8988T (cell line): ENCODE data around the gene PANK2.
"Not testable (repeated sequence)": the region's sequence is repeated elsewhere in the genome, so short reads cannot be mapped to it uniquely, and the experiment has no call there.

Experiments used
- DNase-seq: peaks from one replicate; pipeline ENCODE4 v3.0.0; 2011

Gene PANK2

GRCh38 chr20:3871550-3872265, 17.5 kb upstream of the PANK2 start:
- DNase-seq, result no peak

DNA sequence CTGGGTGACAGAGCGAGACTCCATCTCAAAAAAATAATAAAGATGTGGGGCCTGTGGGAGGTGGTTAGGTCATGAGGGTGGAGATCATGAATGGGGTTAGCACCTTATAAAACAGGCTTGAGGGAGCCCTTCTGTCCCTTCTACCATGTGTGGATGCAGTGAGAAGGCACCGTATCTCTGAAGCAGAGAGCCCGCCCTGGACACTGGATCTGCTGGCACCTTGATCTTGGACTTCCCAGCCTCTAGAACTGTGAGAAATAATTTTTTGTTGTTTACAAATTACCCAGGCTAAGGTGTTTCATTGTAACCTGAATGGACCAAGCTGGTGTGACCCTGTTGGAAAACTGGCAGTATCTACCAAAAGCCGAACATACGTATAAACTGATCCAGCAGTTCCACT, 15.7 kb upstream of the PANK2 start:
- DNase-seq, result no peak

GRCh38 chr20:3874194-3874844, 14.9 kb upstream of the PANK2 start:
- no peak for DNase-seq

DNA sequence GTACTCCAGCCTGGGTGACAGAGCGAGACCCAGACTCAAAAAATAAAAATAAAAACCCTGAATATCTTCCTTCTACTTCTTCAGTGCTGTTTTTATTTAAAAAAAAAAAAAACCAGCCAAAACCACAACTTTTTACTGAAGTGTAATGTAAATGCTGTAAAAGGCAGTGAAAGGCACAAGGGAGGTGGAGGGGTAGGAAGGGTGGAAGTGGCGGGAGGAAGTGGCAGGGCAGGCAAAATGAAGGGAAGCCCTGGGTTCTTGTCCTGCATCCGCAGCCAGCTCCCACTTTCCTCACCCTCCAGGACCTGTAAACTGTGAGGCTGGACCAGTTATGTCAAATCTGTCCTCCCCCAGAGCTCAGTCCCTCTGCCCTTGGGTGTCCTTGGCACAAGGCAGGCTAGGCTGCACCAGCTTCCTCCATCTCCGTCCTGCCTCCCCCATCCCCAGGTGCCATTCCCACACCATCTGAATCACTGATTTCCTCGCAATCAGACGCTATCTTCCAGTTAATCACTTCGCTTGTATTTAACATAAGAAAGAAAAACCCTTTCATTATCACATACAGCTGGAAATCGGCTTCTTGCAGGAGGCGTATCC, 13.7 kb upstream of the PANK2 start:
- no peak for DNase-seq

DNA sequence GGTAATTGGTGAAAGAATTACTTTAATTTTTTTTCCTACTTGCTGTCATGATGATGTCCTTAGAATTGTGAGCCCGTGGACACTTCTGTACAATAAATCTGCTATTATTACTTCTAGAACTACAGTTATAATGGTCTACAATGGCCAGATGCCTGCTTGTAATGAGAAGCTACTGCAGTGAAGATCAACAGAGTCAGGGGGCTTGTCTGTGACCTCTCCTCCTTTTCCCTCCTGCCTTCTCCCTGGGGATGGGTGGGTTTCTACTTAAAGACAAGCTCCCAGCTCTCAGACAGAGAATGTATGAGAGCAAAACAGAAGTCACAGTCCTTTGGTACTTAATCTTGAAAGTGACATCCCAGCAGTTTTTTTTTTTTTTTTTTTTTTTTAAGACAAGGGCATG, 13.2 kb upstream of the PANK2 start:
- DNase-seq, result no peak

- no peak for DNase-seq
These were observed 12.5 kb upstream of the PANK2 start for GRCh38 chr20:3876676-3877075.

GRCh38 chr20:3878921-3879274, 10.3 kb upstream of the PANK2 start:
- not testable (repeated sequence) for DNase-seq

- no peak for DNase-seq
These were observed 3.5 kb upstream of the PANK2 start for GRCh38 chr20:3885715-3886114.

- DNase-seq, result no peak
These were observed 1.1 kb upstream of the PANK2 start for GRCh38 chr20:3887876-3888620.

- DNase-seq, result no peak
These were observed 556 bp downstream of the PANK2 start for GRCh38 chr20:3889489-3890397.

DNA sequence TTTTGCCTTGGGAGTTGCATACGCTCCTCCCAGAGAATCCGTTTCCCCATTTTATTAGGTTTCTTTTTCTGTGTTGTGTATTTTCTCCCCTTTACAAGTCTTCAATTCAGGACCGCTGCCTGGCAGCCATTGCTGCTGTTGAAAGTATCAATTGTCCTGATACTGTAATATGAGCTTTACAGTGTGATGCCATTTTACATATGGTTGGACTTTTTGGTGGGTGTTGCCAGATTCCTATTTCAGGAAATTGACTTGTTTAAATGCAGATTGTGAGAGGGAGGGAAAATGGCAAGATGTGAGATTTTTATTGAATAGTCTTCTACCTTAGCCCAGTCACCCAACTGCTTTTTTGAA, 1.2 kb downstream of the PANK2 start:
- no peak for DNase-seq

GRCh38 chr20:3890999-3891929, 2.1 kb downstream of the PANK2 start:
- no peak for DNase-seq

- DNase-seq, result no peak
These were observed 5.6 kb downstream of the PANK2 start for GRCh38 chr20:3894796-3895195.

- no peak for DNase-seq
These were observed 7.1 kb downstream of the PANK2 start for GRCh38 chr20:3896302-3896701.

DNA sequence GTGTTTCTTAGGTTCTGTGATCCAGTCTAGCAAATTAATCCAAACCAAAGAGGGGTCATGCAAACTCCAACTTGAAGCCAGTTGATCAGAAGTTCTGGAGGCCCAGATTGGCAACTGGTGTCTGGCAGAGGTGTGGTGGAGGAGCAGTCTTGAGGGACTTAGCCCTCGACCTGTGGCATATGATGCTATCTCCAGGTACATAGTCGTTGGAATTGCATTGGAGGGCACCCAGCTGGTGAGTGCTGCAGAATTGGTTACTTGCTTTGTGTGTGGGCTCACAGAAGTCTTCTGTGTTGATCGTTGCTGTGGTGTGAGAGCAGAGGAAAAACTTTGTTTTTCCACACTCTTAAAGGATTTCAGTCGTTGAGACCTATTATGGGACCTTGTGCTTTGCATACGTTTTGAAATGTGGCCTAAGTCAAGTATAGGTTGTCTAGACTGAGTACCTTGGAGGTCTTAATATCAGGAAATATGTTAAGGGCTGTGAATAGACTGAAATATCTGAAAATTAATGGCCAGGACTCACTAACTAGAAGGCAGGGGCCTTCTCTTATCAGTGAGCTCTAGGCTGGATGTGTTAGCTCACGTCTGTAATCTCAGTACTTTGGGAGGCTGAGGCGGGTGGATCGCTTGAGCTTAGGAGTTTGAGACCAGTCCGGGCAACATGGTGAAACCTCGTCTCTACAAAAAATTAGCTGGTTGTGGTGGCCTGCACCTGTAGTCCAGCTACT, 7.8 kb downstream of the PANK2 start:
- no peak for DNase-seq

GRCh38 chr20:3898181-3898580, 9.0 kb downstream of the PANK2 start:
- DNase-seq, result not testable (repeated sequence)

- DNase-seq, result no peak
These were observed 9.5 kb downstream of the PANK2 start for GRCh38 chr20:3898639-3899038.

- DNase-seq, result no peak
These were observed 11.0 kb downstream of the PANK2 start for GRCh38 chr20:3900187-3900604.

DNA sequence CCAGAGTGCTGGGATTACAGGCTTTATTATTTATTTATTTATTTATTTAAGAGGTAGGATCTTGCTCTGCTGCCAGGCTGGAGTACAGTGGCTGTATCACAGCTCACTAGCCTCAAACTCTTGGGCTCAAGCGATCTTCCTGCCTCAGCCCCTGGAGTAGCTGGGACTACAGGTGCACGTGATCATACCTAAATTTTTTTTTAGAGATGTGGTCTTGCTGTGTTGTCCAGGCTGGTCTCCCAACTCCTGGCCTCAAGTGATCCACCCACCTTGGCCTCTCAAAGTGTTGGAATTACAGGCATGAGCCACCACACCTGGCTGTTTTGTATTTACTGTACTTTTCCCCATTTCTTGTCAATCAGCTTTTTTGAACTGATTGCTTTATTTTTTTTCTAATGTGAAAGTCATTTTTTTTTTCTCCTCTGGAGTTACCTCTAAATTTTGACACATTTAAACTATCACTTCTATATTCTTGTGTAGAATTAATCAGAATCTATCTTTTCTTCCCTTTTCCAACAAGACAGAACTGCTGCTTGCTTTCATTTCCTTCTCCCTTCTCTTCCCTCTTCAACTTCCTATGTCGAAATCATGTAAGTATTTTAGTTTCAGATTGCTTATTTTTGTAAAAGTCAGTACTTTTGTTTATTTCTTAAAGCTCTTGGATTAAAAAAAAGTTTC, 12.0 kb downstream of the PANK2 start:
- DNase-seq, result no peak
